Trophoblast cell (in vitro differentiated cells and primary cell): ENCODE data around the gene CHST2.

Source experiments
- DNase-seq, 2 donors: peaks; one replicate each; pipeline ENCODE4 v3.0.0-alpha.2; 2016
- H2AFZ ChIP-seq: 2 replicates; pipeline ENCODE4 v1.6.1; 2013; ENCODE audit warnings: low read length, moderate library complexity, mild to moderate bottlenecking; ENCODE audit not compliant: insufficient read depth, poor library complexity
- H2AK5ac ChIP-seq: 2 replicates; pipeline ENCODE4 v1.6.1; 2013; ENCODE audit warnings: mild to moderate bottlenecking, low read length
- H2BK120ac ChIP-seq: 2 replicates; pipeline ENCODE4 v1.6.1; 2013; ENCODE audit warnings: low read length, mild to moderate bottlenecking, moderate library complexity; ENCODE audit not compliant: insufficient read depth, poor library complexity
- H2BK12ac ChIP-seq: 2 replicates; pipeline ENCODE4 v1.6.1; 2013; ENCODE audit warnings: mild to moderate bottlenecking, low read length, moderate library complexity
- H2BK5ac ChIP-seq: 2 replicates; pipeline ENCODE4 v1.6.1; 2013; ENCODE audit warnings: low read length, low read depth, moderate library complexity, mild to moderate bottlenecking; ENCODE audit not compliant: poor library complexity
- H3K14ac ChIP-seq: 2 replicates; pipeline ENCODE4 v1.6.1; 2013; ENCODE audit warnings: mild to moderate bottlenecking, low read length
- H3K18ac ChIP-seq: 2 replicates; pipeline ENCODE4 v1.6.1; 2013; ENCODE audit warnings: mild to moderate bottlenecking, low read length
- H3K23ac ChIP-seq: 2 replicates; pipeline ENCODE4 v1.6.1; 2013; ENCODE audit warnings: low read length
- H3K27ac ChIP-seq: 2 replicates; pipeline ENCODE4 v1.5.1; 2013; ENCODE audit warnings: low read depth, mild to moderate bottlenecking, inconsistent platforms, low read length, moderate library complexity
- H3K27me3 ChIP-seq: 2 replicates; pipeline ENCODE4 v1.6.1; 2013; ENCODE audit warnings: inconsistent platforms, mild to moderate bottlenecking, low read length, moderate library complexity; ENCODE audit not compliant: insufficient read depth
- H3K36me3 ChIP-seq, 2 experiments: 1 replicate in 1 of 2; 2 replicates in 1 of 2; pipeline ENCODE4 v1.6.1; 2013; ENCODE audit warnings: low read length in 2 of 2, mild to moderate bottlenecking in 2 of 2, moderate library complexity in 1 of 2; ENCODE audit not compliant: insufficient read depth in 2 of 2, control insufficient read depth in 1 of 2
- H3K4ac ChIP-seq: 2 replicates; pipeline ENCODE4 v1.6.1; 2013; ENCODE audit warnings: low read depth, mild to moderate bottlenecking, low read length, moderate library complexity
- H3K4me1 ChIP-seq, 2 experiments: 1 replicate in 1 of 2; 2 replicates in 1 of 2; pipeline ENCODE4 v1.6.1; 2013; ENCODE audit warnings: low read length in 2 of 2, mild to moderate bottlenecking in 2 of 2, moderate library complexity in 1 of 2; ENCODE audit not compliant: insufficient read depth in 2 of 2, control insufficient read depth in 1 of 2
- H3K4me2 ChIP-seq: 2 replicates; pipeline ENCODE4 v1.6.1; 2013; ENCODE audit warnings: inconsistent platforms, mild to moderate bottlenecking, low read length, moderate library complexity
- H3K4me3 ChIP-seq: 2 replicates; pipeline ENCODE4 v1.5.1; 2013; ENCODE audit warnings: mild to moderate bottlenecking, low read depth, low read length, inconsistent platforms
- H3K79me1 ChIP-seq: one replicate; pipeline ENCODE4 v1.6.1; 2013; ENCODE audit warnings: low read length
- H3K79me2 ChIP-seq: 2 replicates; pipeline ENCODE4 v1.6.1; 2013; ENCODE audit warnings: low read length, mild to moderate bottlenecking; ENCODE audit not compliant: control insufficient read depth, insufficient read depth, poor library complexity
- H3K9ac ChIP-seq: 2 replicates; pipeline ENCODE4 v1.6.1; 2013; ENCODE audit warnings: mild to moderate bottlenecking, low read length
- H3K9me3 ChIP-seq: 2 replicates; pipeline ENCODE4 v1.6.1; 2013; ENCODE audit warnings: low read depth, mild to moderate bottlenecking, control low read depth, inconsistent platforms, low read length; ENCODE audit not compliant: insufficient read depth
- H4K12ac ChIP-seq: 2 replicates; pipeline ENCODE4 v1.6.1; 2013; ENCODE audit warnings: low read depth, mild to moderate bottlenecking, low read length, moderate library complexity
- H4K8ac ChIP-seq: 2 replicates; pipeline ENCODE4 v1.6.1; 2013; ENCODE audit warnings: low read depth, mild to moderate bottlenecking, low read length, moderate library complexity
- H4K91ac ChIP-seq: one replicate; pipeline ENCODE4 v1.6.1; 2013; ENCODE audit warnings: low read depth, mild to moderate bottlenecking, low read length, moderate library complexity
- WGBS: extraction: QIAGEN DNeasy Blood & Tissue Kit; methylation state at CpG from one replicate; pipeline ENCODE4 v1.1.7; 2013; ENCODE audit warnings: missing lambda C conversion rate; ENCODE audit not compliant: insufficient read length, insufficient coverage; ENCODE audit errors: extremely low coverage; 5-methylcytosine and 5-hydroxymethylcytosine counted together

CHST2 gene

GRCh38 chr3:143150071-143150470, 30.5 kb downstream of the CHST2 start:
- Histone ChIP-seq H3K4me1 (no peaks in the 10 kb centered on the region), H4K91ac (no peak overlapping the region), H4K8ac (no peak overlapping the region), H3K18ac (no peak overlapping the region), H4K12ac (no peak overlapping the region), H3K27me3 (no peaks in the 10 kb centered on the region), H2BK12ac (no peak overlapping the region), H3K79me1 (no peaks in the 10 kb centered on the region), H2BK5ac (no peak overlapping the region), H3K9me3 (peaks cover 2% of the 10 kb centered on the region), H3K9ac (no peak overlapping the region), H3K4me3 (no peak overlapping the region), H2AK5ac (no peak overlapping the region), H3K14ac (no peak overlapping the region), H2BK120ac (no peak overlapping the region), H3K4me2 (no peak overlapping the region), H3K36me3 (no peaks in the 10 kb centered on the region), H3K4ac (no peak overlapping the region), H3K23ac (no peak overlapping the region), H3K79me2 (no peaks in the 10 kb centered on the region), H2AFZ (no peak overlapping the region), H3K27ac (no peak overlapping the region)
- no CpG with 5 or more reads among the region's 3 CpGs for WGBS
- no peak for DNase-seq

- Histone ChIP-seq H3K27ac (no peak overlapping the region), H3K4me1 (no peaks in the 10 kb centered on the region), H3K9me3 (peaks cover 2% of the 10 kb centered on the region), H4K12ac (no peak overlapping the region), H2BK5ac (no peak overlapping the region), H3K36me3 (no peaks in the 10 kb centered on the region), H4K91ac (no peak overlapping the region), H3K4me3 (no peak overlapping the region), H3K79me1 (no peaks in the 10 kb centered on the region), H3K4ac (no peak overlapping the region), H2BK120ac (no peak overlapping the region), H4K8ac (no peak overlapping the region), H3K9ac (no peak overlapping the region), H2AFZ (no peak overlapping the region), H3K18ac (no peak overlapping the region), H3K23ac (no peak overlapping the region), H3K27me3 (no peaks in the 10 kb centered on the region), H3K14ac (no peak overlapping the region), H2AK5ac (no peak overlapping the region), H3K4me2 (no peak overlapping the region), H2BK12ac (no peak overlapping the region), H3K79me2 (no peaks in the 10 kb centered on the region)
- DNase-seq, result no peak
- WGBS, result no CpG with 5 or more reads among the region's 7 CpGs
Measured at GRCh38 chr3:143151004-143151731, 31.6 kb downstream of the CHST2 start.

- Histone ChIP-seq H3K27ac (no peak overlapping the region), H2BK12ac (no peak overlapping the region), H3K36me3 (no peaks in the 10 kb centered on the region), H3K4ac (no peak overlapping the region), H4K12ac (no peak overlapping the region), H3K23ac (no peak overlapping the region), H2BK120ac (no peak overlapping the region), H3K27me3 (no peaks in the 10 kb centered on the region), H3K4me3 (no peak overlapping the region), H3K9ac (no peak overlapping the region), H3K9me3 (peaks cover 2% of the 10 kb centered on the region), H4K8ac (no peak overlapping the region), H3K4me1 (no peaks in the 10 kb centered on the region), H2AK5ac (no peak overlapping the region), H4K91ac (no peak overlapping the region), H3K18ac (no peak overlapping the region), H2BK5ac (no peak overlapping the region), H2AFZ (no peak overlapping the region), H3K14ac (no peak overlapping the region), H3K4me2 (no peak overlapping the region), H3K79me1 (no peaks in the 10 kb centered on the region), H3K79me2 (no peaks in the 10 kb centered on the region)
- WGBS, result no CpG with 5 or more reads among the region's 5 CpGs
- DNase-seq, result no peak
Measured at GRCh38 chr3:143152043-143152442, 32.5 kb downstream of the CHST2 start.

- no CpG with 5 or more reads among the region's 4 CpGs for WGBS
- Histone ChIP-seq H3K9me3 (peaks cover 2% of the 10 kb centered on the region), H2BK5ac (no peak overlapping the region), H2AFZ (no peak overlapping the region), H2BK120ac (no peak overlapping the region), H3K4me3 (no peak overlapping the region), H3K23ac (no peak overlapping the region), H4K8ac (no peak overlapping the region), H3K4me2 (no peak overlapping the region), H3K9ac (no peak overlapping the region), H3K79me1 (no peaks in the 10 kb centered on the region), H3K79me2 (no peaks in the 10 kb centered on the region), H2AK5ac (no peak overlapping the region), H4K91ac (no peak overlapping the region), H3K4ac (no peak overlapping the region), H2BK12ac (no peak overlapping the region), H3K36me3 (no peaks in the 10 kb centered on the region), H3K27me3 (no peaks in the 10 kb centered on the region), H4K12ac (no peak overlapping the region), H3K18ac (no peak overlapping the region), H3K14ac (no peak overlapping the region), H3K27ac (no peak overlapping the region), H3K4me1 (no peaks in the 10 kb centered on the region)
- DNase-seq, result peak in 1 of 2 donors; percentile 83
Measured at GRCh38 chr3:143155756-143156155, 36.2 kb downstream of the CHST2 start.
